ENCODE results near the gene RPS19BP1.

The RPS19BP1 gene

GRCh38 chr22:39503630-39504029, 28.9 kb downstream of the RPS19BP1 start:
- peak overlapping the region; percentile 93 for H3K4me3 ChIP-seq (ENCODE audit: low read depth, low read length)
- no peak for DNase-seq (ENCODE audit: low read depth)
- TF ChIP-seq CTCF (IDR thresholded peaks at IDR 0.05; ENCODE audit: low read depth, low read length, missing control alignments): no peak

- TF ChIP-seq CTCF (IDR thresholded peaks at IDR 0.05; ENCODE audit: low read depth, low read length, missing control alignments): no peak
- DNase-seq (ENCODE audit: low read depth): no peak
- H3K4me3 ChIP-seq (ENCODE audit: low read depth, low read length): peak overlapping the region; percentile 93
Observed at GRCh38 chr22:39502789-39503409, 29.6 kb downstream of the RPS19BP1 start.

- peak; percentile 90 for DNase-seq (ENCODE audit: low read depth)
- no peak for TF ChIP-seq CTCF (IDR thresholded peaks at IDR 0.05; ENCODE audit: low read depth, low read length, missing control alignments)
- peak within 1 kb of the TSS; percentile 93 for H3K4me3 ChIP-seq (ENCODE audit: low read depth, low read length)
Observed at GRCh38 chr22:39502109-39502788, 30.3 kb downstream of the RPS19BP1 start, which contains the start of gene MIEF1. MIEF1 (plus strand) TSS chr22:39502290; CDS start chr22:39511295, 9,005 bp downstream.

GRCh38 chr22:39501644-39502108, 30.9 kb downstream of the RPS19BP1 start:
- DNase-seq (ENCODE audit: low read depth): no peak
- TF ChIP-seq CTCF (IDR thresholded peaks at IDR 0.05; ENCODE audit: low read depth, low read length, missing control alignments): no peak

GRCh38 chr22:39500101-39500500, 32.4 kb downstream of the RPS19BP1 start:
- no peak for TF ChIP-seq CTCF (IDR thresholded peaks at IDR 0.05; ENCODE audit: low read depth, low read length, missing control alignments)
- H3K4me3 ChIP-seq (ENCODE audit: low read depth, low read length): no peak overlapping the region
- DNase-seq (ENCODE audit: low read depth): no peak

More at GRCh38 chr22:39501644-39502108, 30.9 kb downstream of the RPS19BP1 start:
- H3K4me3 ChIP-seq (ENCODE audit: low read depth, low read length): peak overlapping the region; percentile 93

- H3K4me3 ChIP-seq (ENCODE audit: low read depth, low read length): no peak overlapping the region
- no peak for DNase-seq (ENCODE audit: low read depth)
- TF ChIP-seq CTCF (IDR thresholded peaks at IDR 0.05; ENCODE audit: low read depth, low read length, missing control alignments): no peak
Observed at GRCh38 chr22:39498802-39499201, 33.7 kb downstream of the RPS19BP1 start.
